ENCODE measurements around the gene STUM.

GRCh38 chr1:226566234-226566633 is 17.7 kb downstream of the STUM start:
- no peak for TF ChIP-seq CTCF (IDR thresholded peaks at IDR 0.05)
- no peak for TF ChIP-seq EP300 (IDR thresholded peaks at IDR 0.05)
- TF ChIP-seq POLR2AphosphoS5 (IDR thresholded peaks at IDR 0.05), result no peak
- no peak for TF ChIP-seq POLR2A (IDR thresholded peaks at IDR 0.05)
